ENCODE results near the gene SF3B6. TPM values are rescaled to one million over a fixed set of nuclear protein-coding genes. Genes with fewer than 3 reads are reported as not detected.

Gene SF3B6
- total and polyA plus RNA-seq, 9 of the 15 experiments (the other 6 are each of a cell fraction or from before 2014, with no cell fraction given): 146 to 591 (median 295) TPM

- no peak for TF ChIP-seq UBTF (IDR thresholded peaks at IDR 0.05; ENCODE audit: borderline replicate concordance in 1 of 2, low read depth in 2 of 2, low read length in 2 of 2)
- TF ChIP-seq CBX1 (IDR thresholded peaks at IDR 0.05; ENCODE audit: low read depth): no peak
- TF ChIP-seq DIDO1 (tag; IDR thresholded peaks at IDR 0.05; ENCODE audit: low read depth): no peak
- TF ChIP-seq, protein P1, sequence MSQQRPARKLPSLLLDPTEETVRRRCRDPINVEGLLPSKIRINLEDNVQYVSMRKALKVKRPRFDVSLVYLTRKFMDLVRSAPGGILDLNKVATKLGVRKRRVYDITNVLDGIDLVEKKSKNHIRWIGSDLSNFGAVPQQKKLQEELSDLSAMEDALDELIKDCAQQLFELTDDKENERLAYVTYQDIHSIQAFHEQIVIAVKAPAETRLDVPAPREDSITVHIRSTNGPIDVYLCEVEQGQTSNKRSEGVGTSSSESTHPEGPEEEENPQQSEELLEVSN (IDR thresholded peaks at IDR 0.05; ENCODE audit: borderline replicate concordance in 1 of 2, extremely low read depth in 1 of 2, insufficient read depth in 1 of 2, insufficient read length in 1 of 2, low read depth in 1 of 2, low read length in 1 of 2, poor library complexity in 1 of 2, severe bottlenecking in 1 of 2): peak in 1 of 2 experiments; percentile 50
- TF ChIP-seq, protein P2, sequence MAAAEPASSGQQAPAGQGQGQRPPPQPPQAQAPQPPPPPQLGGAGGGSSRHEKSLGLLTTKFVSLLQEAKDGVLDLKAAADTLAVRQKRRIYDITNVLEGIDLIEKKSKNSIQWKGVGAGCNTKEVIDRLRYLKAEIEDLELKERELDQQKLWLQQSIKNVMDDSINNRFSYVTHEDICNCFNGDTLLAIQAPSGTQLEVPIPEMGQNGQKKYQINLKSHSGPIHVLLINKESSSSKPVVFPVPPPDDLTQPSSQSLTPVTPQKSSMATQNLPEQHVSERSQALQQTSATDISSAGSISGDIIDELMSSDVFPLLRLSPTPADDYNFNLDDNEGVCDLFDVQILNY (CRISPR knock-in tag; IDR thresholded peaks at IDR 0.05): no peak
- TF ChIP-seq, protein P3, sequence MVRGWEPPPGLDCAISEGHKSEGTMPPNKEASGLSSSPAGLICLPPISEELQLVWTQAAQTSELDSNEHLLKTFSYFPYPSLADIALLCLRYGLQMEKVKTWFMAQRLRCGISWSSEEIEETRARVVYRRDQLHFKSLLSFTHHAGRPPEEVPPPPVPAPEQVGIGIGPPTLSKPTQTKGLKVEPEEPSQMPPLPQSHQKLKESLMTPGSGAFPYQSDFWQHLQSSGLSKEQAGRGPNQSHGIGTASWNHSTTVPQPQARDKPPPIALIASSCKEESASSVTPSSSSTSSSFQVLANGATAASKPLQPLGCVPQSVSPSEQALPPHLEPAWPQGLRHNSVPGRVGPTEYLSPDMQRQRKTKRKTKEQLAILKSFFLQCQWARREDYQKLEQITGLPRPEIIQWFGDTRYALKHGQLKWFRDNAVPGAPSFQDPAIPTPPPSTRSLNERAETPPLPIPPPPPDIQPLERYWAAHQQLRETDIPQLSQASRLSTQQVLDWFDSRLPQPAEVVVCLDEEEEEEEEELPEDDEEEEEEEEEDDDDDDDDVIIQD (CRISPR knock-in tag; IDR thresholded peaks at IDR 0.05): no peak
- TF ChIP-seq U2AF2 (optimal IDR thresholded peaks at IDR 0.05; ENCODE audit: low read depth, low read length): no peak
- 0 out of 2 replicates have a peak, but pooled peaks have one; percentile 18 for TF ChIP-seq SMARCE1 (IDR thresholded peaks at IDR 0.05)
- peak; percentile 80 for TF ChIP-seq ZFX (CRISPR knock-in tag; IDR thresholded peaks at IDR 0.05)
- TF ChIP-seq MEIS2 (IDR thresholded peaks at IDR 0.05; ENCODE audit: partially characterized antibody): no peak
- no peak for TF ChIP-seq ZBTB9 (CRISPR knock-in tag; IDR thresholded peaks at IDR 0.05)
- peak; percentile 42 for TF ChIP-seq POLR2B (IDR thresholded peaks at IDR 0.05; ENCODE audit: low read depth, partially characterized antibody)
- TF ChIP-seq GTF2F1 (IDR thresholded peaks at IDR 0.05; ENCODE audit: low read depth, low read length): no peak
- no peak for TF ChIP-seq SRSF9 (IDR thresholded peaks at IDR 0.05; ENCODE audit: borderline replicate concordance, low read depth, low read length)
- TF ChIP-seq, protein P4, sequence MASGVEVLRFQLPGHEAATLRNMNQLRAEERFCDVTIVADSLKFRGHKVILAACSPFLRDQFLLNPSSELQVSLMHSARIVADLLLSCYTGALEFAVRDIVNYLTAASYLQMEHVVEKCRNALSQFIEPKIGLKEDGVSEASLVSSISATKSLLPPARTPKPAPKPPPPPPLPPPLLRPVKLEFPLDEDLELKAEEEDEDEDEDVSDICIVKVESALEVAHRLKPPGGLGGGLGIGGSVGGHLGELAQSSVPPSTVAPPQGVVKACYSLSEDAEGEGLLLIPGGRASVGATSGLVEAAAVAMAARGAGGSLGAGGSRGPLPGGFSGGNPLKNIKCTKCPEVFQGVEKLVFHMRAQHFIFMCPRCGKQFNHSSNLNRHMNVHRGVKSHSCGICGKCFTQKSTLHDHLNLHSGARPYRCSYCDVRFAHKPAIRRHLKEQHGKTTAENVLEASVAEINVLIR (CRISPR knock-in tag; IDR thresholded peaks at IDR 0.05): no peak
- TF ChIP-seq, protein P5, sequence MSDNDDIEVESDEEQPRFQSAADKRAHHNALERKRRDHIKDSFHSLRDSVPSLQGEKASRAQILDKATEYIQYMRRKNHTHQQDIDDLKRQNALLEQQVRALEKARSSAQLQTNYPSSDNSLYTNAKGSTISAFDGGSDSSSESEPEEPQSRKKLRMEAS (CRISPR knock-in tag; IDR thresholded peaks at IDR 0.05): peak; percentile 56; the same call in 1 of the 2 replicates
Measured at GRCh38 chr2:24076849-24077534, 866 bp upstream of the SF3B6 start (continued).

Measured in K562 (cell line).